ENCODE measurements around the gene EBI3. TPM values are rescaled to one million over a fixed set of nuclear protein-coding genes. Genes with fewer than 3 reads are reported as not detected.

Gene EBI3
- total RNA-seq, 1 experiment from 2014 or later, result not detected

- H3K79me2 ChIP-seq (ENCODE audit: low read length), result no peaks in the 10 kb centered on the region
- H3K27me3 ChIP-seq (ENCODE audit: low read length), result 0 out of 2 replicates have a peak, but pooled peaks cover 7% of the 10 kb centered on the region
- no peak overlapping the region for H3K27ac ChIP-seq (ENCODE audit: low read length)
- H3K4me3 ChIP-seq (ENCODE audit: low read length), result no peak overlapping the region
- ATAC-seq, result no peak
- TF ChIP-seq CTCF (conservative IDR thresholded peaks at IDR 0.05; ENCODE audit: low read depth, low read length), result no peak
- TF ChIP-seq EZH2 (IDR thresholded peaks at IDR 0.05; ENCODE audit: low read length, unreplicated experiment), result no peak
- TF ChIP-seq EZH2phosphoT487 (IDR thresholded peaks at IDR 0.05; ENCODE audit: borderline replicate concordance, low read length), result no peak
- POLR2A ChIA-PET (ENCODE audit: unreplicated experiment), result no interaction called here
- no TSS peak for BruUV-seq (replicated peaks)
- no peak for DNase-seq
- no peaks in the 10 kb centered on the region for H3K36me3 ChIP-seq (ENCODE audit: low read depth, low read length)
- peaks cover 6% of the 10 kb centered on the region; the same call in 1 of the 2 replicates for H3K4me1 ChIP-seq (ENCODE audit: insufficient read depth, low read length)
- H3K4me2 ChIP-seq (ENCODE audit: low read length), result no peak overlapping the region
- H4K20me1 ChIP-seq (ENCODE audit: low read length), result no peaks in the 10 kb centered on the region
- CTCF ChIA-PET, result no interaction called here
- no peaks in the 10 kb centered on the region for H3K9me2 ChIP-seq (replicated peaks; ENCODE audit: low read length)
- no peak overlapping the region for H2AFZ ChIP-seq (ENCODE audit: low read length)
- H3K9ac ChIP-seq (ENCODE audit: low read length), result no peak overlapping the region
- H3K9me3 ChIP-seq (ENCODE audit: low read length), result no peaks in the 10 kb centered on the region
- H3F3A ChIP-seq (ENCODE audit: low read length, unreplicated experiment), result no peaks in the 10 kb centered on the region
- intact Hi-C loops (cut with micrococcal nuclease), result no loop called here
These were observed 4.9 kb upstream of the EBI3 start for GRCh38 chr19:4224470-4224869.

- Histone ChIP-seq H3K9ac (ENCODE audit: low read length) (no peak overlapping the region), H3F3A (ENCODE audit: low read length, unreplicated experiment) (no peaks in the 10 kb centered on the region), H3K27me3 (ENCODE audit: low read length) (0 out of 2 replicates have a peak, but pooled peaks cover 7% of the 10 kb centered on the region), H3K9me2 (replicated peaks; ENCODE audit: low read length) (no peaks in the 10 kb centered on the region), H4K20me1 (ENCODE audit: low read length) (no peaks in the 10 kb centered on the region), H3K27ac (ENCODE audit: low read length) (no peak overlapping the region), H2AFZ (ENCODE audit: low read length) (no peak overlapping the region), H3K79me2 (ENCODE audit: low read length) (no peaks in the 10 kb centered on the region), H3K9me3 (ENCODE audit: low read length) (no peaks in the 10 kb centered on the region), H3K36me3 (ENCODE audit: low read depth, low read length) (no peaks in the 10 kb centered on the region), H3K4me3 (ENCODE audit: low read length) (no peak overlapping the region), H3K4me2 (ENCODE audit: low read length) (no peak overlapping the region), H3K4me1 (ENCODE audit: insufficient read depth, low read length) (peaks cover 7% of the 10 kb centered on the region; the same call in 1 of the 2 replicates)
- intact Hi-C loops (cut with micrococcal nuclease), result no loop called here
- DNase-seq, result no peak
- ATAC-seq, result no peak
- TF ChIP-seq EZH2 (IDR thresholded peaks at IDR 0.05; ENCODE audit: low read length, unreplicated experiment) (no peak), CTCF (conservative IDR thresholded peaks at IDR 0.05; ENCODE audit: low read depth, low read length) (no peak), EZH2phosphoT487 (IDR thresholded peaks at IDR 0.05; ENCODE audit: borderline replicate concordance, low read length) (no peak)
- no TSS peak for BruUV-seq (replicated peaks)
- ChIA-PET CTCF (no interaction called here), POLR2A (ENCODE audit: unreplicated experiment) (no interaction called here)
These were observed 3.4 kb upstream of the EBI3 start for GRCh38 chr19:4225885-4226284.

GRCh38 chr19:4227771-4228170 is 1.6 kb upstream of the EBI3 start:
- Histone ChIP-seq H3K4me1 (ENCODE audit: insufficient read depth, low read length) (peaks cover 7% of the 10 kb centered on the region; the same call in 1 of the 2 replicates), H3F3A (ENCODE audit: low read length, unreplicated experiment) (no peaks in the 10 kb centered on the region), H3K27ac (ENCODE audit: low read length) (no peak overlapping the region), H3K9me3 (ENCODE audit: low read length) (no peaks in the 10 kb centered on the region), H3K9ac (ENCODE audit: low read length) (no peak overlapping the region), H4K20me1 (ENCODE audit: low read length) (no peaks in the 10 kb centered on the region), H3K4me3 (ENCODE audit: low read length) (no peak overlapping the region), H3K4me2 (ENCODE audit: low read length) (no peak overlapping the region), H3K36me3 (ENCODE audit: low read depth, low read length) (no peaks in the 10 kb centered on the region), H2AFZ (ENCODE audit: low read length) (no peak overlapping the region), H3K9me2 (replicated peaks; ENCODE audit: low read length) (no peaks in the 10 kb centered on the region), H3K79me2 (ENCODE audit: low read length) (no peaks in the 10 kb centered on the region), H3K27me3 (ENCODE audit: low read length) (0 out of 2 replicates have a peak, but pooled peaks cover 7% of the 10 kb centered on the region)
- intact Hi-C loops (cut with micrococcal nuclease), result no loop called here
- no peak for DNase-seq
- no peak for ATAC-seq
- no TSS peak for BruUV-seq (replicated peaks)
- TF ChIP-seq EZH2phosphoT487 (IDR thresholded peaks at IDR 0.05; ENCODE audit: borderline replicate concordance, low read length) (no peak), CTCF (conservative IDR thresholded peaks at IDR 0.05; ENCODE audit: low read depth, low read length) (no peak), EZH2 (IDR thresholded peaks at IDR 0.05; ENCODE audit: low read length, unreplicated experiment) (no peak)
- ChIA-PET POLR2A (ENCODE audit: unreplicated experiment) (no interaction called here), CTCF (no interaction called here)

All from PC-3 (cell line).